Panc1 (cell line): ENCODE data around the gene IL1RAP.

ENCODE experiments used
- POLR2AphosphoS5 ChIP-seq: IDR thresholded peaks from 2 replicates; pipeline ENCODE4 v1.6.1; 2012; ENCODE audit warnings: mild to moderate bottlenecking, low read depth, low read length, moderate library complexity
- SIN3A ChIP-seq: IDR thresholded peaks from 2 replicates; pipeline ENCODE4 v1.6.1; 2012; ENCODE audit warnings: low read depth, mild to moderate bottlenecking, low read length, moderate library complexity, borderline replicate concordance; ENCODE audit not compliant: insufficient read depth
- TF ChIP-seq, protein P1 (sequence below): fragments of 450-650 bp; IDR thresholded peaks from 2 replicates; pipeline ENCODE4 v1.5.1; 2017; ENCODE audit warnings: mild to moderate bottlenecking

DNA sequence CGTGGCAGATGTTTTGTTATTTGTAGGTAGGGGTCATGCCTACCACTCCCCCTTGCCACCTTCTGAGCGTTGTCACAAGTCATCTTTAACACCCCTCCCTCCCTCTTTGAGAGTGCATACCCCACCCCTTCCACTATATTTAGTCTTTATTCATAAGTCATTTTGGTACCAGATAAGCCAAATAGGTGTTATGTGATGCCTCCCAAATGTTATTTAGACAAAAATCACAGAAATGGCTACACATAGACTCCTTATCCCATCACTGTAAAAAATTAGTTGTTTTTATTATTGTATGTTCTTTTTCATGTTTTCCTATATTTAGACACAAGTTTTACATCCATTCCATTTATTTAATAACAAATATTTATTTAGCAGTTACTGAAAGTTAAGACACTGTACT, 93.1 kb downstream of the IL1RAP start:
- TF ChIP-seq, protein P1, sequence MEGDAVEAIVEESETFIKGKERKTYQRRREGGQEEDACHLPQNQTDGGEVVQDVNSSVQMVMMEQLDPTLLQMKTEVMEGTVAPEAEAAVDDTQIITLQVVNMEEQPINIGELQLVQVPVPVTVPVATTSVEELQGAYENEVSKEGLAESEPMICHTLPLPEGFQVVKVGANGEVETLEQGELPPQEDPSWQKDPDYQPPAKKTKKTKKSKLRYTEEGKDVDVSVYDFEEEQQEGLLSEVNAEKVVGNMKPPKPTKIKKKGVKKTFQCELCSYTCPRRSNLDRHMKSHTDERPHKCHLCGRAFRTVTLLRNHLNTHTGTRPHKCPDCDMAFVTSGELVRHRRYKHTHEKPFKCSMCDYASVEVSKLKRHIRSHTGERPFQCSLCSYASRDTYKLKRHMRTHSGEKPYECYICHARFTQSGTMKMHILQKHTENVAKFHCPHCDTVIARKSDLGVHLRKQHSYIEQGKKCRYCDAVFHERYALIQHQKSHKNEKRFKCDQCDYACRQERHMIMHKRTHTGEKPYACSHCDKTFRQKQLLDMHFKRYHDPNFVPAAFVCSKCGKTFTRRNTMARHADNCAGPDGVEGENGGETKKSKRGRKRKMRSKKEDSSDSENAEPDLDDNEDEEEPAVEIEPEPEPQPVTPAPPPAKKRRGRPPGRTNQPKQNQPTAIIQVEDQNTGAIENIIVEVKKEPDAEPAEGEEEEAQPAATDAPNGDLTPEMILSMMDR = no peak
- TF ChIP-seq POLR2AphosphoS5 (no peak), SIN3A (no peak)
